ENCODE measurements around the gene CPE.
A peak's percentile ranks its signal among the peaks of the same experiment; 100 is the strongest.

The CPE gene

GRCh38 chr4:165514739-165515138 lies 135.9 kb downstream of the CPE start:
- DNase-seq (ENCODE audit: low read depth in 1 of 2, low spot score in 1 of 2) = no peak
- TF ChIP-seq JUND (IDR thresholded peaks at IDR 0.05; ENCODE audit: low read depth) = no peak
- in situ Hi-C loops (cut with HindIII; ENCODE audit: low pct_unique_long_range_greater_than_20kb, low sequenced_read_pairs) = no loop called here

- TF ChIP-seq JUND (IDR thresholded peaks at IDR 0.05; ENCODE audit: low read depth) = no peak
- DNase-seq (ENCODE audit: low read depth in 1 of 2, low spot score in 1 of 2) = no peak
- in situ Hi-C loops (cut with HindIII; ENCODE audit: low pct_unique_long_range_greater_than_20kb, low sequenced_read_pairs) = no loop called here
These were observed 136.4 kb downstream of the CPE start for GRCh38 chr4:165515201-165515600.

- TF ChIP-seq JUND (IDR thresholded peaks at IDR 0.05; ENCODE audit: low read depth) = no peak
These were observed 137.5 kb downstream of the CPE start for GRCh38 chr4:165516281-165516833.

GRCh38 chr4:165517216-165517615 lies 138.4 kb downstream of the CPE start:
- DNase-seq (ENCODE audit: low read depth in 1 of 2, low spot score in 1 of 2) = no peak
- no peak for TF ChIP-seq JUND (IDR thresholded peaks at IDR 0.05; ENCODE audit: low read depth)
- in situ Hi-C loops (cut with HindIII; ENCODE audit: low pct_unique_long_range_greater_than_20kb, low sequenced_read_pairs) = no loop called here

More at GRCh38 chr4:165516281-165516833, 137.5 kb downstream of the CPE start:
- DNase-seq (ENCODE audit: low read depth in 1 of 2, low spot score in 1 of 2) = no peak
- in situ Hi-C loops (cut with HindIII; ENCODE audit: low pct_unique_long_range_greater_than_20kb, low sequenced_read_pairs) = no loop called here

GRCh38 chr4:165518024-165518616 lies 139.3 kb downstream of the CPE start:
- no peak for DNase-seq (ENCODE audit: low read depth in 1 of 2, low spot score in 1 of 2)
- in situ Hi-C loops (cut with HindIII; ENCODE audit: low pct_unique_long_range_greater_than_20kb, low sequenced_read_pairs) = no loop called here
- no peak for TF ChIP-seq JUND (IDR thresholded peaks at IDR 0.05; ENCODE audit: low read depth)

- no peak for TF ChIP-seq JUND (IDR thresholded peaks at IDR 0.05; ENCODE audit: low read depth)
- in situ Hi-C loops (cut with HindIII; ENCODE audit: low pct_unique_long_range_greater_than_20kb, low sequenced_read_pairs) = no loop called here
- no peak for DNase-seq (ENCODE audit: low read depth in 1 of 2, low spot score in 1 of 2)
These were observed 139.9 kb downstream of the CPE start for GRCh38 chr4:165518686-165519085.

- DNase-seq (ENCODE audit: low read depth in 1 of 2, low spot score in 1 of 2) = no peak
- in situ Hi-C loops (cut with HindIII; ENCODE audit: low pct_unique_long_range_greater_than_20kb, low sequenced_read_pairs) = no loop called here
- TF ChIP-seq JUND (IDR thresholded peaks at IDR 0.05; ENCODE audit: low read depth) = no peak
These were observed 140.8 kb downstream of the CPE start for GRCh38 chr4:165519591-165519990.

- in situ Hi-C loops (cut with HindIII; ENCODE audit: low pct_unique_long_range_greater_than_20kb, low sequenced_read_pairs) = no loop called here
- no peak for DNase-seq (ENCODE audit: low read depth in 1 of 2, low spot score in 1 of 2)
- TF ChIP-seq JUND (IDR thresholded peaks at IDR 0.05; ENCODE audit: low read depth) = no peak
These were observed 141.3 kb downstream of the CPE start for GRCh38 chr4:165520086-165520485.

GRCh38 chr4:165522050-165522449 lies 143.2 kb downstream of the CPE start:
- no peak for TF ChIP-seq JUND (IDR thresholded peaks at IDR 0.05; ENCODE audit: low read depth)
- in situ Hi-C loops (cut with HindIII; ENCODE audit: low pct_unique_long_range_greater_than_20kb, low sequenced_read_pairs) = no loop called here
- no peak for DNase-seq (ENCODE audit: low read depth in 1 of 2, low spot score in 1 of 2)

- in situ Hi-C loops (cut with HindIII; ENCODE audit: low pct_unique_long_range_greater_than_20kb, low sequenced_read_pairs) = no loop called here
- TF ChIP-seq JUND (IDR thresholded peaks at IDR 0.05; ENCODE audit: low read depth) = no peak
- no peak for DNase-seq (ENCODE audit: low read depth in 1 of 2, low spot score in 1 of 2)
These were observed 145.9 kb downstream of the CPE start for GRCh38 chr4:165524532-165525190.

- no peak for TF ChIP-seq JUND (IDR thresholded peaks at IDR 0.05; ENCODE audit: low read depth)
- DNase-seq (ENCODE audit: low read depth in 1 of 2, low spot score in 1 of 2) = no peak
- in situ Hi-C loops (cut with HindIII; ENCODE audit: low pct_unique_long_range_greater_than_20kb, low sequenced_read_pairs) = no loop called here
These were observed 154.2 kb downstream of the CPE start for GRCh38 chr4:165532976-165533375.

GRCh38 chr4:165537028-165537648 lies 158.3 kb downstream of the CPE start:
- no peak for TF ChIP-seq JUND (IDR thresholded peaks at IDR 0.05; ENCODE audit: low read depth)
- in situ Hi-C loops (cut with HindIII; ENCODE audit: low pct_unique_long_range_greater_than_20kb, low sequenced_read_pairs) = no loop called here
- peak; percentile 12 to 58 for DNase-seq (ENCODE audit: low read depth in 1 of 2, low spot score in 1 of 2)

GRCh38 chr4:165539801-165540200 lies 161.0 kb downstream of the CPE start:
- in situ Hi-C loops (cut with HindIII; ENCODE audit: low pct_unique_long_range_greater_than_20kb, low sequenced_read_pairs) = no loop called here
- no peak for DNase-seq (ENCODE audit: low read depth in 1 of 2, low spot score in 1 of 2)
- TF ChIP-seq JUND (IDR thresholded peaks at IDR 0.05; ENCODE audit: low read depth) = no peak
